ENCODE measurements around the gene SYTL3. TPM values are rescaled to one million over a fixed set of nuclear protein-coding genes. Genes with fewer than 3 reads are reported as not detected.

Gene SYTL3
- total and polyA plus RNA-seq, 2 experiments from 2014 or later, result 0.07 TPM; not detected in 1

GRCh38 chr6:158630938-158631616 is 18.8 kb upstream of the SYTL3 start (continued):
- TF ChIP-seq, protein P1, sequence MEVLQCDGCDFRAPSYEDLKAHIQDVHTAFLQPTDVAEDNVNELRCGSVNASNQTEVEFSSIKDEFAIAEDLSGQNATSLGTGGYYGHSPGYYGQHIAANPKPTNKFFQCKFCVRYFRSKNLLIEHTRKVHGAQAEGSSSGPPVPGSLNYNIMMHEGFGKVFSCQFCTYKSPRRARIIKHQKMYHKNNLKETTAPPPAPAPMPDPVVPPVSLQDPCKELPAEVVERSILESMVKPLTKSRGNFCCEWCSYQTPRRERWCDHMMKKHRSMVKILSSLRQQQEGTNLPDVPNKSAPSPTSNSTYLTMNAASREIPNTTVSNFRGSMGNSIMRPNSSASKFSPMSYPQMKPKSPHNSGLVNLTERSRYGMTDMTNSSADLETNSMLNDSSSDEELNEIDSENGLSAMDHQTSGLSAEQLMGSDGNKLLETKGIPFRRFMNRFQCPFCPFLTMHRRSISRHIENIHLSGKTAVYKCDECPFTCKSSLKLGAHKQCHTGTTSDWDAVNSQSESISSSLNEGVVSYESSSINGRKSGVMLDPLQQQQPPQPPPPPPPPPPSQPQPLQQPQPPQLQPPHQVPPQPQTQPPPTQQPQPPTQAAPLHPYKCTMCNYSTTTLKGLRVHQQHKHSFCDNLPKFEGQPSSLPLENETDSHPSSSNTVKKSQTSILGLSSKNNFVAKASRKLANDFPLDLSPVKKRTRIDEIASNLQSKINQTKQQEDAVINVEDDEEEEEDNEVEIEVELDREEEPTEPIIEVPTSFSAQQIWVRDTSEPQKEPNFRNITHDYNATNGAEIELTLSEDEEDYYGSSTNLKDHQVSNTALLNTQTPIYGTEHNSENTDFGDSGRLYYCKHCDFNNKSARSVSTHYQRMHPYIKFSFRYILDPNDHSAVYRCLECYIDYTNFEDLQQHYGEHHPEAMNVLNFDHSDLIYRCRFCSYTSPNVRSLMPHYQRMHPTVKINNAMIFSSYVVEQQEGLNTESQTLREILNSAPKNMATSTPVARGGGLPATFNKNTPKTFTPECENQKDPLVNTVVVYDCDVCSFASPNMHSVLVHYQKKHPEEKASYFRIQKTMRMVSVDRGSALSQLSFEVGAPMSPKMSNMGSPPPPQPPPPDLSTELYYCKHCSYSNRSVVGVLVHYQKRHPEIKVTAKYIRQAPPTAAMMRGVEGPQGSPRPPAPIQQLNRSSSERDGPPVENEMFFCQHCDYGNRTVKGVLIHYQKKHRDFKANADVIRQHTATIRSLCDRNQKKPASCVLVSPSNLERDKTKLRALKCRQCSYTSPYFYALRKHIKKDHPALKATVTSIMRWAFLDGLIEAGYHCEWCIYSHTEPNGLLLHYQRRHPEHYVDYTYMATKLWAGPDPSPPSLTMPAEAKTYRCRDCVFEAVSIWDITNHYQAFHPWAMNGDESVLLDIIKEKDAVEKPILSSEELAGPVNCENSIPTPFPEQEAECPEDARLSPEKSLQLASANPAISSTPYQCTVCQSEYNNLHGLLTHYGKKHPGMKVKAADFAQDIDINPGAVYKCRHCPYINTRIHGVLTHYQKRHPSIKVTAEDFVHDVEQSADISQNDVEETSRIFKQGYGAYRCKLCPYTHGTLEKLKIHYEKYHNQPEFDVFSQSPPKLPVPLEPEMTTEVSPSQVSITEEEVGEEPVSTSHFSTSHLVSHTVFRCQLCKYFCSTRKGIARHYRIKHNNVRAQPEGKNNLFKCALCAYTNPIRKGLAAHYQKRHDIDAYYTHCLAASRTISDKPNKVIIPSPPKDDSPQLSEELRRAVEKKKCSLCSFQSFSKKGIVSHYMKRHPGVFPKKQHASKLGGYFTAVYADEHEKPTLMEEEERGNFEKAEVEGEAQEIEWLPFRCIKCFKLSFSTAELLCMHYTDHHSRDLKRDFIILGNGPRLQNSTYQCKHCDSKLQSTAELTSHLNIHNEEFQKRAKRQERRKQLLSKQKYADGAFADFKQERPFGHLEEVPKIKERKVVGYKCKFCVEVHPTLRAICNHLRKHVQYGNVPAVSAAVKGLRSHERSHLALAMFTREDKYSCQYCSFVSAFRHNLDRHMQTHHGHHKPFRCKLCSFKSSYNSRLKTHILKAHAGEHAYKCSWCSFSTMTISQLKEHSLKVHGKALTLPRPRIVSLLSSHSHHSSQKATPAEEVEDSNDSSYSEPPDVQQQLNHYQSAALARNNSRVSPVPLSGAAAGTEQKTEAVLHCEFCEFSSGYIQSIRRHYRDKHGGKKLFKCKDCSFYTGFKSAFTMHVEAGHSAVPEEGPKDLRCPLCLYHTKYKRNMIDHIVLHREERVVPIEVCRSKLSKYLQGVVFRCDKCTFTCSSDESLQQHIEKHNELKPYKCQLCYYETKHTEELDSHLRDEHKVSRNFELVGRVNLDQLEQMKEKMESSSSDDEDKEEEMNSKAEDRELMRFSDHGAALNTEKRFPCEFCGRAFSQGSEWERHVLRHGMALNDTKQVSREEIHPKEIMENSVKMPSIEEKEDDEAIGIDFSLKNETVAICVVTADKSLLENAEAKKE (CRISPR knock-in tag; IDR thresholded peaks at IDR 0.05), result no peak
- TF ChIP-seq CREB1 (CRISPR knock-in tag; IDR thresholded peaks at IDR 0.05; ENCODE audit: low read depth), result no peak
- TF ChIP-seq EZH2 (IDR thresholded peaks at IDR 0.05; ENCODE audit: low read depth, unreplicated experiment), result no peak
- TF ChIP-seq CTCF (conservative IDR thresholded peaks at IDR 0.05; ENCODE audit: low read depth in 2 of 2), result no peak
- no peak for TF ChIP-seq ZNF114 (CRISPR knock-in tag; IDR thresholded peaks at IDR 0.05)
- no peak for TF ChIP-seq ZNF331 (CRISPR knock-in tag; IDR thresholded peaks at IDR 0.05; ENCODE audit: low read depth)
- no peak for TF ChIP-seq STAT1 (IDR thresholded peaks at IDR 0.05; ENCODE audit: unreplicated experiment)
